ENCODE results near the gene SEPTIN7.

The SEPTIN7 gene

DNA sequence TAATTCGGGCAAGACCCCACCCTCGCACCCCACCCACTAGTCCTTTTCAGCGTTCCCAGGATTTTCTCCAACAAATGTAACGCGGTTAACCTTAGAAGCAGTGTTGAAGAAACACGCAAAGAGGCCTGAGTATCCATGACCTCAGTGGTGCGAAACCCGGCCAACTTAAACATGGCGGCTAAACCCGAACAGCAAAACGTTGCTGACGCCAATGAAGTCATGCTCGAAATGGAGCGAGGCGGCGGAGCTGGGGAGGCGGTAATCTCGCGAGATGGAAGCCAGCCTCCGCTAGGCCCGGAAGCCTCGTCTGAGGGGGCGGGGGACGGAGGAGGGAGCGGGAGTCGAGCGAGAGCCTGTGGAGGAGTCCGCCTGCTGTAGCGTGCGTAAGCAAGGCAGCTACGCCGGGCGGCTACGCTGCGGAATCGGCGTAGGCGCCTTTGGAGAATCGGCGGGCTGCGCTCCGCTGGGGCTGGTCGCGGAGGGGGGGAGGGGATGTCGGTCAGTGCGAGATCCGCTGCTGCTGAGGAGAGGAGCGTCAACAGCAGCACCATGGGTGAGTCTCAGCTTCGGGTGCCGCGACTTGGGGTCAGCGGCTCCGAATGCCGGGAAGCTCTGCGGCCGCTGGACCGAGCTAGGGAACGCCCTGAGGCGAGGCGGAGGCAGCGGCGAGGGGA lies at the start of gene SEPTIN7:
Gene SEPTIN7, plus strand, starts transcription at position 340 of the 674 bp plus-strand sequence. Its CDS starts 153 bp downstream, at position 493.
- TF ChIP-seq, protein P1, sequence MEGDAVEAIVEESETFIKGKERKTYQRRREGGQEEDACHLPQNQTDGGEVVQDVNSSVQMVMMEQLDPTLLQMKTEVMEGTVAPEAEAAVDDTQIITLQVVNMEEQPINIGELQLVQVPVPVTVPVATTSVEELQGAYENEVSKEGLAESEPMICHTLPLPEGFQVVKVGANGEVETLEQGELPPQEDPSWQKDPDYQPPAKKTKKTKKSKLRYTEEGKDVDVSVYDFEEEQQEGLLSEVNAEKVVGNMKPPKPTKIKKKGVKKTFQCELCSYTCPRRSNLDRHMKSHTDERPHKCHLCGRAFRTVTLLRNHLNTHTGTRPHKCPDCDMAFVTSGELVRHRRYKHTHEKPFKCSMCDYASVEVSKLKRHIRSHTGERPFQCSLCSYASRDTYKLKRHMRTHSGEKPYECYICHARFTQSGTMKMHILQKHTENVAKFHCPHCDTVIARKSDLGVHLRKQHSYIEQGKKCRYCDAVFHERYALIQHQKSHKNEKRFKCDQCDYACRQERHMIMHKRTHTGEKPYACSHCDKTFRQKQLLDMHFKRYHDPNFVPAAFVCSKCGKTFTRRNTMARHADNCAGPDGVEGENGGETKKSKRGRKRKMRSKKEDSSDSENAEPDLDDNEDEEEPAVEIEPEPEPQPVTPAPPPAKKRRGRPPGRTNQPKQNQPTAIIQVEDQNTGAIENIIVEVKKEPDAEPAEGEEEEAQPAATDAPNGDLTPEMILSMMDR (IDR thresholded peaks at IDR 0.05): no peak

DNA sequence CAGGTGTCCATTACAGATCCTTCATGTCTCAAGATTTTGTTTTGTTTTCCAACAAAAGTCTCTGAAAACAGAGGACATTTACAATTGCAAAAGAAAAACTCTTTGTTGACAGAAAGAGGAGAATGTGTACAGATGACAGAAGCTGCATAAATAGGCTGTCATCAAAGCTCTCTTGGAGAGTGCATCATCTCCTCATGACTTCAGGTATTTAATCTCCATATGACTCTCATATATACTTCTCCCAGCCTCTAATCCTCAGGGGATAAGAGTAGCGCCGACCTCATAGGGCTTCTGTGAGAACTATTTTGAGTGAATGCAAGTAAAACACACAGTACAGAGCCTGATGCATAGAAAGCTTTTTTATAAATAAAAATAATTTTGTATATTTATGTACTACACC lies 48.1 kb upstream of the SEPTIN7 start:
- TF ChIP-seq, protein P1 (IDR thresholded peaks at IDR 0.05): no peak

DNA sequence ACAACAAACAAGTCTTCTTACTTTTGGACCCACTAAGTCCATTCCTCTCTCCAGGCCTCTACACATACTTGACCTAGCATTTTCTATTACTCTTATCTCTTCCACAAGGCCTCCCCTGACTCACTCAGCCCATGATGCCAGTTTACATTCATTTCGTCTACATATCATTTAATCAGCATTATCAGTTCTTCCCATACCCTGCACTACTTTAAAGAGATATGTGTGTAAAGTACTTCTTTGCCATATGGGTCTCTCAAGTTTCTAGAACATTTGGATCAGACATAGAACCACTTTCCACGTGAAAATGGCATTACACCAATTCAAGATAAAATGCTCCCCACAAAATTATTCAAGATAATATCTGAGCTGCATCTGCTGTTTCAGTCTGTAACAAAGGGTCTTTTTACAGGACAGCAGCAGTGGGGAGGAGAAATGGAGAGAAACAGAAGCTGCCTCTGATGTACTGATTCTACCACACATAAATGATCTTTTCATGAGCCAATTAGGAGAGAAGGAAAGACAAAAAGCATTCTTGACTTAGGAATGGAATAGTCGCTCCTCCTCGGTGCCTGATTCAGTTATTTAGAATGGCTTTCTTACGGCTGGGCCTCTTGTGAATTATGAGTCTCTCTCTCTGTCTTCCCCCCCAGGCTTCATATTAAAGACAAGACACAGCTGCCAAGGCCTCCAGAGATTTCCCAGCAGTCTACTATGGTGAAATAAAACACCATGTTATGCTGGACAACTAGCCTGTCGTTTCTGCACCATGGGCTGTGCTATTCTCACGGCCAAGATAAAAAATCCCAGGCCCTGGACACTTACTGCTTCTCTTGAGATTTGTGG lies 46.9 kb upstream of the SEPTIN7 start:
- TF ChIP-seq, protein P1 (IDR thresholded peaks at IDR 0.05): no peak

DNA sequence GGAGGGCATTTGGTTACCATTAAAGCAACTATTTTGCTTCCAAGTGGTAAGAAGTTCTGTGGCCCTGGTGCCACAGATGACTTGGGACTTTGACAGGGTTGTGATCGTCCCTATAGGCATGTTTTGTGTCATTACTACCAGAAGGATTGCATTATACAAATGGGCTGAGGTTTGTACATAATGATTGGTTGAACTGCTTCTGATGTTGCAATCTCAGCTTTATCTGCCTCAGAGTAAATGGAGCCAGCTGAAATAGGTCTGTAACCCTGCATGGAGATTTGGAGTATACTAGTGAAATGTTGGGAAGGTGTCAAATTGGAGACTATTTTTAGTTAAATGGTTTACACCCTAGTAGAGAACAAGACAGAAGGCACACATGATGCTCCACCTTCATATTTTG lies 46.1 kb upstream of the SEPTIN7 start:
- TF ChIP-seq, protein P1 (IDR thresholded peaks at IDR 0.05): no peak

DNA sequence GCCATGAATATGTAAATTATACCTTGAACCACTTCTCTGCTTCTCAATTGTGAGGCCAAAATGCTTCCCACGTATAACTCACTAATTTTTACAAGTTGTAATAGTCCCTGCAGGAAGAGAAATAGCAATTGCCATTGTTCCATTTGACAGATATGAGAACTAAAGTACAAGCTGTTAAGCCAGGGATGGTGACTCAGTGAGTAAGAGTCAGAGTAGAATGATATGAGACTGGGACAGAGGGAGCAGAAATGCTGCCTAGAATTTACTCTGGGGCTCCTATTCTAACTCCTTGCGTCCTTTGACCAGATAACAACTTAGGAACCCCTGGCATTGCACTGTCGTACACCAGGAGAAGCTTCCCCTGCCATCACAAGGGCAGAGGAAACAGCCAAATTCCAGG lies 45.1 kb upstream of the SEPTIN7 start:
- TF ChIP-seq, protein P1 (IDR thresholded peaks at IDR 0.05): no peak

DNA sequence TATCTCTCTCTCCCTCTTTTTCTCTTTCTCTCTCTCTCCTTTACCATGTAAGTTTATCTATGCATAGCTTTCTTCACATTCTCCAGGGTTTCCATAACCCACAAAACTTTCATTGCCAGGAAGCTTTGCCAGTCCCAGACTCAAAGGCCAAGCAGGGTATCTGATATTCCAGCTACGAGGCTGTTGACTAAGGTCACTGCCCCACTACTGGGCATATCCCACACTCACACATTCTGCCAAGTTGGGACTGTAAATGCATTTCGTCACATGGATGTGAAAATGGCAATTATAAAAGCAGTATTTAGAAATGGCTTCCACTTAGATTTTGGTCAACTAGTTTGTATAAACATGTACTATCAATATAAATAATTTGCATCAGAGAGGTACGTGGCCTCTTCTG lies 43.3 kb upstream of the SEPTIN7 start:
- TF ChIP-seq, protein P1 (IDR thresholded peaks at IDR 0.05): no peak

DNA sequence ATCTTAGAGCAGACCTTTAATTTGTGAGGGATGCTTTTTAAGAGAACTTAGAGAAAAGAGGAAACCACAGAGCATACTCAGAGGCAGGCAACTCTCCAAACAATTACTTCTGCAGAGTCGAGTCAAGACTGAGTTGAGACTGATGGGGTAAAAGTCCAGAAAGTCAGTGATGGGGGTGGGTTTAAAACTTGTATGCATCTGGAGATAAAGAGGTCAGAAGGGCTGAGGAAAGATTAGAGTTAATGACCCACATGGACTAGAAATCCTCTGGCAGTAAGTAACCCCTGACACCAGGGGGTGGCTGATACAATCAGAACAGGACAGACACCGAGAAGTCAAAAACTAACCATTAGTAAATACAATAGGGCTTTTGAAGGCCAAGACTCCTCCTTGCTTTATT lies 42.4 kb upstream of the SEPTIN7 start:
- TF ChIP-seq, protein P1 (IDR thresholded peaks at IDR 0.05): no peak
